Aorta (tissue), 5 donors: ENCODE results near the gene LURAP1L. TPM values are rescaled to one million over a fixed set of nuclear protein-coding genes. Genes with fewer than 3 reads are reported as not detected.

Experiments used
- ATAC-seq: fragments of 200-7000 bp; cut with Tn5 transposase; one replicate; pipeline ENCODE4 v1.9.1; 2022; ENCODE audit warnings: moderate library complexity; ENCODE audit not compliant: low FRiP score
- DNase-seq, 2 donors: peaks; one replicate each; pipeline ENCODE4 v3.0.0-alpha.2; 2020
- H3K27ac ChIP-seq, 2 donors: one replicate each; pipeline ENCODE4 v1.5.1; 2013; ENCODE audit warnings: low read length in 2 of 2, mild to moderate bottlenecking in 2 of 2, moderate library complexity in 2 of 2, control low read depth in 1 of 2, inconsistent platforms in 1 of 2, low read depth in 1 of 2
- H3K27me3 ChIP-seq, 2 donors: one replicate each; pipeline ENCODE4 v1.6.1; 2013; ENCODE audit warnings: control low read depth in 1 of 2, low read length in 1 of 2, mild to moderate bottlenecking in 1 of 2, moderate library complexity in 1 of 2; ENCODE audit not compliant: insufficient read depth in 2 of 2, control insufficient read depth in 1 of 2
- H3K36me3 ChIP-seq, 2 donors: one replicate each; pipeline ENCODE4 v1.6.1; 2013; ENCODE audit warnings: control low read depth in 1 of 2, low read length in 1 of 2, mild to moderate bottlenecking in 1 of 2; ENCODE audit not compliant: insufficient read depth in 2 of 2, control insufficient read depth in 1 of 2
- H3K4me1 ChIP-seq, 2 donors: one replicate each; pipeline ENCODE4 v1.6.1; 2013; ENCODE audit warnings: low read length in 2 of 2, control low read depth in 1 of 2, mild to moderate bottlenecking in 1 of 2, moderate library complexity in 1 of 2; ENCODE audit not compliant: insufficient read depth in 2 of 2, control insufficient read depth in 1 of 2
- H3K4me3 ChIP-seq, 2 donors: one replicate each; pipeline ENCODE4 v1.5.1; 2013; ENCODE audit warnings: low read length in 2 of 2, control low read depth in 1 of 2, mild to moderate bottlenecking in 1 of 2
- H3K9me3 ChIP-seq: one replicate; pipeline ENCODE4 v1.6.1; 2013; ENCODE audit warnings: mild to moderate bottlenecking, low read length; ENCODE audit not compliant: control insufficient read depth
- WGBS, 2 donors: extraction: QIAGEN DNeasy Blood & Tissue Kit; methylation state at CpG; one replicate each; pipeline ENCODE4 v1.1.7; 2013; 5-methylcytosine and 5-hydroxymethylcytosine counted together
- intact Hi-C, 2 donors: fragments of 100-400 bp; cut with DNase I; formaldehyde crosslinking; loops; one replicate each; pipeline versions ENCODE4 v1.14.2 to v1.15.0; 2022
- polyA plus RNA-seq, 2 donors: library from polyadenylated mRNA; stranded (reverse); fragments of 200-250 nt; gene quantifications; one replicate each; pipeline ENCODE4 v1.2.3, GENCODE V29; 2013
- total RNA-seq, 2 donors: library from RNA; stranded (reverse); fragmentation: NEBNext Ultra II Directional; extraction: Animal tissue kit (Norgen Biotek cat#: 25700); gene quantifications; one replicate each; pipeline ENCODE4 v1.2.1, GENCODE V29; 2021
- donor health status: healthy with polysubstance abuse.
- donor health status: Bipolar disorder and iron deficiency.
- donor health status: DM: no; HTN: no; CAD: no.
- donor health status: DM: no; HTN: no; CAD: no.
- donor health status: DM: yes; HTN: yes; CAD: no.

LURAP1L gene
- total and polyA plus RNA-seq, 4 donors = 13.5 to 26.4 (median 21.8) TPM

- Histone ChIP-seq H3K4me3 (no peak overlapping the region), H3K27ac (no peak overlapping the region), H3K4me1 (peaks cover 7 to 10% of the 10 kb centered on the region in 2 donors), H3K36me3 (no peaks in the 10 kb centered on the region), H3K27me3 (no peaks in the 10 kb centered on the region), H3K9me3 (no peaks in the 10 kb centered on the region)
- WGBS, 2 donors = 92 to 93% methylated on average over 2 of the region's 2 CpGs
- intact Hi-C loops = no loop called here
- DNase-seq (no peak), ATAC-seq (no peak)
Measured at GRCh38 chr9:12822111-12822510, 47.3 kb downstream of the LURAP1L start.

- Histone ChIP-seq H3K4me1 (peaks cover 5 to 6% of the 10 kb centered on the region in 2 donors), H3K9me3 (no peaks in the 10 kb centered on the region), H3K36me3 (no peaks in the 10 kb centered on the region), H3K27ac (no peak overlapping the region), H3K4me3 (no peak overlapping the region), H3K27me3 (no peaks in the 10 kb centered on the region)
- no peak for ATAC-seq
- 48 to 49% methylated on average over 3 of the region's 3 CpGs for WGBS, 2 donors
- intact Hi-C loops = no loop called here
- no peak for DNase-seq
Measured at GRCh38 chr9:12826924-12827565, 52.2 kb downstream of the LURAP1L start.

- intact Hi-C loops = no loop called here
- WGBS, 2 donors = 94 to 95% methylated on average over 1 of the region's 1 CpG
- no peak for DNase-seq
Measured at GRCh38 chr9:12833701-12834100, 58.9 kb downstream of the LURAP1L start.

GRCh38 chr9:12838546-12838945, 63.7 kb downstream of the LURAP1L start:
- Histone ChIP-seq H3K4me1 (peaks cover 0 to 2% of the 10 kb centered on the region in 2 donors), H3K4me3 (no peak overlapping the region), H3K36me3 (no peaks in the 10 kb centered on the region), H3K27me3 (no peaks in the 10 kb centered on the region), H3K9me3 (no peaks in the 10 kb centered on the region), H3K27ac (no peak overlapping the region)
- no peak for ATAC-seq
- DNase-seq = no peak
- intact Hi-C loops = loop anchor here (5.0 kb wide), 2 partner anchors 44 to 61 kb away; partner anchors contain the start of gene LURAP1L (in 1 of the 2)

More at GRCh38 chr9:12833701-12834100, 58.9 kb downstream of the LURAP1L start:
- Histone ChIP-seq H3K4me1 (peaks cover 0 to 2% of the 10 kb centered on the region in 2 donors), H3K27ac (no peak overlapping the region), H3K4me3 (no peak overlapping the region), H3K36me3 (no peaks in the 10 kb centered on the region), H3K27me3 (no peaks in the 10 kb centered on the region), H3K9me3 (no peaks in the 10 kb centered on the region)
- ATAC-seq = no peak

- Histone ChIP-seq H3K9me3 (no peaks in the 10 kb centered on the region), H3K27me3 (no peaks in the 10 kb centered on the region), H3K36me3 (no peaks in the 10 kb centered on the region), H3K4me3 (no peak overlapping the region), H3K4me1 (peaks cover 0 to 2% of the 10 kb centered on the region in 2 donors), H3K27ac (no peak overlapping the region)
- intact Hi-C loops = no loop called here
- 54 to 64% methylated on average over 4 of the region's 4 CpGs for WGBS, 2 donors
- DNase-seq (no peak), ATAC-seq (no peak)
Measured at GRCh38 chr9:12843735-12844134, 68.9 kb downstream of the LURAP1L start.

- WGBS, 2 donors = 56 to 80% methylated on average over 5 of the region's 5 CpGs
- no peak for ATAC-seq
- intact Hi-C loops = no loop called here
- no peak overlapping the region for H3K4me3 ChIP-seq
- H3K9me3 ChIP-seq = no peaks in the 10 kb centered on the region
- no peak for DNase-seq
- no peaks in the 10 kb centered on the region for H3K36me3 ChIP-seq
- no peaks in the 10 kb centered on the region for H3K4me1 ChIP-seq
- no peak overlapping the region for H3K27ac ChIP-seq
- no peaks in the 10 kb centered on the region for H3K27me3 ChIP-seq
Measured at GRCh38 chr9:12846035-12846434, 71.2 kb downstream of the LURAP1L start.

- intact Hi-C loops = no loop called here
Measured at GRCh38 chr9:12847561-12847960, 72.7 kb downstream of the LURAP1L start.

GRCh38 chr9:12849486-12850003, 74.7 kb downstream of the LURAP1L start:
- DNase-seq = no peak
- 81 to 90% methylated on average over 1 of the region's 1 CpG for WGBS, 2 donors
- intact Hi-C loops = no loop called here

More at GRCh38 chr9:12847561-12847960, 72.7 kb downstream of the LURAP1L start:
- no peaks in the 10 kb centered on the region for H3K4me1 ChIP-seq
- H3K27ac ChIP-seq = no peak overlapping the region
- H3K9me3 ChIP-seq = no peaks in the 10 kb centered on the region
- no peaks in the 10 kb centered on the region for H3K27me3 ChIP-seq
- DNase-seq (no peak), ATAC-seq (no peak)
- no peak overlapping the region for H3K4me3 ChIP-seq
- no peaks in the 10 kb centered on the region for H3K36me3 ChIP-seq

GRCh38 chr9:12851341-12852090, 76.7 kb downstream of the LURAP1L start:
- H3K9me3 ChIP-seq = no peaks in the 10 kb centered on the region
- ATAC-seq = no peak
- intact Hi-C loops = no loop called here
- H3K4me3 ChIP-seq = no peak overlapping the region
- no peak overlapping the region for H3K27ac ChIP-seq
- no peak for DNase-seq
- H3K27me3 ChIP-seq = no peaks in the 10 kb centered on the region
- H3K36me3 ChIP-seq = no peaks in the 10 kb centered on the region
- 87% methylated on average over 6 of the region's 6 CpGs for WGBS, 2 donors
- no peaks in the 10 kb centered on the region for H3K4me1 ChIP-seq

More at GRCh38 chr9:12849486-12850003, 74.7 kb downstream of the LURAP1L start:
- Histone ChIP-seq H3K27ac (no peak overlapping the region), H3K4me1 (no peaks in the 10 kb centered on the region), H3K27me3 (no peaks in the 10 kb centered on the region), H3K4me3 (no peak overlapping the region), H3K36me3 (no peaks in the 10 kb centered on the region), H3K9me3 (no peaks in the 10 kb centered on the region)
- ATAC-seq = no peak
